Upper lobe of left lung (tissue), 4 donors: Measurements from ENCODE around the gene CMIP.

Experiments used
- POLR2AphosphoS5 ChIP-seq, 2 donors: sonication (generic); formaldehyde crosslinking; IDR thresholded peaks; one replicate each; pipeline ENCODE4 v1.5.1; 2017; ENCODE audit warnings: antibody characterized with exemption in 2 of 2
- TF ChIP-seq, protein P1 (sequence below), 6 experiments: fragments of 450-650 bp in 4 of 6; fragments of 200-600 bp in 2 of 6; sonication (generic) in 2 of 6; IDR thresholded peaks; one replicate each; pipeline ENCODE4 v1.5.1; 2016 to 2019; ENCODE audit warnings: antibody characterized with exemption in 6 of 6

DNA sequence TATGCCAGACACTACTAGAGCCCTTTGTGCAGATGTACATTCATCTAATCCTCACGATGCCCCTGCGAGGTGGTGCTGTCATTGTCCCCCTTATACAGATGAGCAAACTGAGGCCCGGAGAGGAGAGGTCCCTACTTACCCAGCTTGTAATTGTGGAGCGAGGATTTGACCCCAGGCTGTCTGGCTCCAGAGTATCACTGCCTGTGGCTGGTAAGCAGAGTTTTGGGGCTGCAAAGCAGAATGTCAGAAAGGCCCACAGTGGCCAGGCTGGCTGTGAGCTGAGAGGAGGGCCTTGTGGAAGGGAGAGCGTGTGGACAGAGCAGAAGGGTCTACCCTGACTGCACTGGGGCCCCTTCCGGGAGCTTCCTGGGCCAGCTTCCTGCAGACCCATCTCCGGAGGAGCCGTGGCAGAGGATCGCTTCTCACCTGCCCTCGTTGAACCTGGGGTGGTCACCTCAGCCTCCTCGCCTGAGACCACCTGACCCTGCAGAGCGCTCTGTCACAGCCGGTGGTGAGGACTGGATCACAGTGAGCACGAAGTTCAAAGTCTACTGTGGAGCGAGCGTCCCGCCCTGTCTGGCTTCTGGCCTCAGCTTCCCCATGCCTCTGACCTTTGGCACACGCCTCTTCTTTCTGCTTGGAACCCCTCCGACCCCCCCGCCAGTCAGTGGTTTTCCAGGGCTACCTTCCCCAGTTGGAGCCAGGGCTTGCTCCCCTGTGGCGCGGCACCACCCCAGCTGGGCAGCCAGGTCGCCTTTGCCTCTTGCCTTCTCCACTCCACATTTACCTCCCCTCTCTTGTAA lies 12.1 kb downstream of the CMIP start:
- TF ChIP-seq, protein P1, sequence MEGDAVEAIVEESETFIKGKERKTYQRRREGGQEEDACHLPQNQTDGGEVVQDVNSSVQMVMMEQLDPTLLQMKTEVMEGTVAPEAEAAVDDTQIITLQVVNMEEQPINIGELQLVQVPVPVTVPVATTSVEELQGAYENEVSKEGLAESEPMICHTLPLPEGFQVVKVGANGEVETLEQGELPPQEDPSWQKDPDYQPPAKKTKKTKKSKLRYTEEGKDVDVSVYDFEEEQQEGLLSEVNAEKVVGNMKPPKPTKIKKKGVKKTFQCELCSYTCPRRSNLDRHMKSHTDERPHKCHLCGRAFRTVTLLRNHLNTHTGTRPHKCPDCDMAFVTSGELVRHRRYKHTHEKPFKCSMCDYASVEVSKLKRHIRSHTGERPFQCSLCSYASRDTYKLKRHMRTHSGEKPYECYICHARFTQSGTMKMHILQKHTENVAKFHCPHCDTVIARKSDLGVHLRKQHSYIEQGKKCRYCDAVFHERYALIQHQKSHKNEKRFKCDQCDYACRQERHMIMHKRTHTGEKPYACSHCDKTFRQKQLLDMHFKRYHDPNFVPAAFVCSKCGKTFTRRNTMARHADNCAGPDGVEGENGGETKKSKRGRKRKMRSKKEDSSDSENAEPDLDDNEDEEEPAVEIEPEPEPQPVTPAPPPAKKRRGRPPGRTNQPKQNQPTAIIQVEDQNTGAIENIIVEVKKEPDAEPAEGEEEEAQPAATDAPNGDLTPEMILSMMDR (IDR thresholded peaks at IDR 0.05) = no peak
- no peak for TF ChIP-seq POLR2AphosphoS5 (IDR thresholded peaks at IDR 0.05)
